A549 (cell line): ENCODE measurements around the gene RGL4.

ENCODE experiments used
- BHLHE40 ChIP-seq: IDR thresholded peaks from 2 replicates; pipeline ENCODE4 v1.6.1; 2012; ENCODE audit warnings: low read depth, low read length, inconsistent platforms
- CBX2 ChIP-seq: fragments of 200-600 bp; sonication (generic); IDR thresholded peaks from 2 replicates; pipeline ENCODE4 v1.6.1; 2016; ENCODE audit warnings: low read depth, mild to moderate bottlenecking, borderline replicate concordance
- CTCF ChIP-seq: fragments of >200 bp; sonication (Bioruptor Twin); formaldehyde crosslinking; IDR thresholded peaks from 3 replicates; pipeline ENCODE4 v1.5.1; 2016
- MAFK ChIP-seq: fragments of 450-650 bp; IDR thresholded peaks from 2 replicates; pipeline ENCODE4 v1.6.1; 2014; ENCODE audit not compliant: partially characterized antibody
- RCOR1 ChIP-seq: fragments of 150-350 bp; IDR thresholded peaks from 2 replicates; pipeline ENCODE4 v1.6.1; 2014; ENCODE audit warnings: antibody characterized with exemption, low read length, low read depth

GRCh38 chr22:23657727-23658126, 33.1 kb upstream of the RGL4 start:
- no peak for TF ChIP-seq CTCF
- TF ChIP-seq RCOR1, result no peak
- TF ChIP-seq CBX2, result no peak
- no peak for TF ChIP-seq BHLHE40
- TF ChIP-seq MAFK, result no peak
